Vagina (tissue), 2 donors: ENCODE results near the gene PATJ. TPM values are rescaled to one million over a fixed set of nuclear protein-coding genes. Genes with fewer than 3 reads are reported as not detected.
A peak's percentile ranks its signal among the peaks of the same experiment; 100 is the strongest.

Experiments used
- DNase-seq, 2 donors: peaks; one replicate each; pipeline ENCODE4 v3.0.0-alpha.2; 2017; ENCODE audit errors: extremely low spot score in 2 of 2
- H3K27ac ChIP-seq: fragments of 200-600 bp; sonication (generic); one replicate; pipeline ENCODE4 v1.5.1; 2019
- H3K27me3 ChIP-seq: fragments of 200-600 bp; sonication (generic); one replicate; pipeline ENCODE4 v1.5.1; 2019
- H3K36me3 ChIP-seq, 2 donors: fragments of 200-600 bp; sonication (generic); one replicate each; pipeline ENCODE4 v1.5.1; 2017 to 2019
- H3K4me1 ChIP-seq: fragments of 200-600 bp; sonication (generic); one replicate; pipeline ENCODE4 v1.5.1; 2019
- H3K4me3 ChIP-seq, 2 donors: fragments of 200-600 bp; sonication (generic); 1 replicate in 1 of 2; 2 replicates in 1 of 2; pipeline ENCODE4 v1.5.1; 2016 to 2019
- H3K9me3 ChIP-seq: fragments of 200-600 bp; sonication (generic); one replicate; pipeline ENCODE4 v1.5.1; 2019
- CTCF ChIP-seq, 3 experiments: fragments of 450-650 bp in 2 of 3; fragments of 200-600 bp in 1 of 3; sonication (generic) in 1 of 3; IDR thresholded peaks; one replicate each; pipeline ENCODE4 v1.5.1; 2017 to 2019; ENCODE audit warnings: antibody characterized with exemption in 3 of 3, mild to moderate bottlenecking in 2 of 3, moderate library complexity in 2 of 3
- POLR2A ChIP-seq, 2 donors: fragments of 450-650 bp; IDR thresholded peaks; one replicate each; pipeline ENCODE4 v1.6.1; 2017; ENCODE audit warnings: antibody characterized with exemption in 2 of 2, mild to moderate bottlenecking in 2 of 2, moderate library complexity in 2 of 2
- POLR2AphosphoS5 ChIP-seq, 2 donors: sonication (generic); formaldehyde crosslinking; IDR thresholded peaks; one replicate each; pipeline ENCODE4 v1.9.0; 2017; ENCODE audit warnings: antibody characterized with exemption in 2 of 2, mild to moderate bottlenecking in 2 of 2, low read depth in 1 of 2; ENCODE audit not compliant: insufficient read depth in 1 of 2
- intact Hi-C: fragments of 100-400 bp; cut with DNase I; formaldehyde crosslinking; loops from one replicate; pipeline ENCODE4 v1.15.1; 2023
- total RNA-seq: library from RNA; depleted of rRNA; stranded (reverse); fragments of >200 nt; gene quantifications from one replicate; pipeline ENCODE4 v1.2.3, GENCODE V29; 2016

The PATJ gene
- total RNA-seq, 1 donor from 2014 or later = 83.2 TPM

GRCh38 chr1:62071695-62072094, 329.4 kb downstream of the PATJ start:
- H3K27me3 ChIP-seq = no peaks in the 10 kb centered on the region
- no peak overlapping the region for H3K4me3 ChIP-seq
- no peak for DNase-seq
- H3K36me3 ChIP-seq = no peaks in the 10 kb centered on the region
- intact Hi-C loops = no loop called here
- TF ChIP-seq CTCF (IDR thresholded peaks at IDR 0.05) = no peak
- no peak for TF ChIP-seq POLR2AphosphoS5 (IDR thresholded peaks at IDR 0.05; ENCODE audit: insufficient read depth in 1 of 2, low read depth in 1 of 2)
- no peak for TF ChIP-seq POLR2A (IDR thresholded peaks at IDR 0.05)
- no peak overlapping the region for H3K27ac ChIP-seq
- peaks cover 9% of the 10 kb centered on the region for H3K4me1 ChIP-seq
- H3K9me3 ChIP-seq = no peaks in the 10 kb centered on the region

GRCh38 chr1:62076286-62076685, 334.0 kb downstream of the PATJ start:
- DNase-seq = no peak
- no peaks in the 10 kb centered on the region for H3K4me1 ChIP-seq
- no peak for TF ChIP-seq POLR2A (IDR thresholded peaks at IDR 0.05)
- intact Hi-C loops = no loop called here
- no peak overlapping the region for H3K27ac ChIP-seq
- no peaks in the 10 kb centered on the region for H3K9me3 ChIP-seq
- H3K4me3 ChIP-seq = no peak overlapping the region
- H3K36me3 ChIP-seq = peaks cover 0 to 7% of the 10 kb centered on the region in 2 donors
- no peaks in the 10 kb centered on the region for H3K27me3 ChIP-seq

- no peak for DNase-seq
- H3K27me3 ChIP-seq = no peaks in the 10 kb centered on the region
- H3K36me3 ChIP-seq = peaks cover 0 to 7% of the 10 kb centered on the region in 2 donors
- no peak overlapping the region for H3K27ac ChIP-seq
- intact Hi-C loops = no loop called here
- no peaks in the 10 kb centered on the region for H3K9me3 ChIP-seq
- no peak overlapping the region for H3K4me3 ChIP-seq
- no peaks in the 10 kb centered on the region for H3K4me1 ChIP-seq
- TF ChIP-seq CTCF (IDR thresholded peaks at IDR 0.05) = no peak
- TF ChIP-seq POLR2AphosphoS5 (IDR thresholded peaks at IDR 0.05; ENCODE audit: insufficient read depth in 1 of 2, low read depth in 1 of 2) = no peak
- no peak for TF ChIP-seq POLR2A (IDR thresholded peaks at IDR 0.05)
Measured at GRCh38 chr1:62077821-62078220, 335.5 kb downstream of the PATJ start.

GRCh38 chr1:62082456-62083363, 340.4 kb downstream of the PATJ start:
- intact Hi-C loops = loop anchor here (10.0 kb wide), 1 partner anchor 52 kb away; no protein-coding TSS in a partner anchor

GRCh38 chr1:62084310-62084890, 342.1 kb downstream of the PATJ start:
- TF ChIP-seq CTCF (IDR thresholded peaks at IDR 0.05) (no peak), POLR2A (IDR thresholded peaks at IDR 0.05) (no peak), POLR2AphosphoS5 (IDR thresholded peaks at IDR 0.05; ENCODE audit: insufficient read depth in 1 of 2, low read depth in 1 of 2) (no peak)
- Histone ChIP-seq H3K9me3 (no peaks in the 10 kb centered on the region), H3K36me3 (peaks cover 0 to 11% of the 10 kb centered on the region in 2 donors), H3K27ac (no peak overlapping the region), H3K4me3 (no peak overlapping the region), H3K4me1 (no peaks in the 10 kb centered on the region), H3K27me3 (no peaks in the 10 kb centered on the region)
- no peak for DNase-seq
- intact Hi-C loops = loop anchor here (10.0 kb wide), 1 partner anchor 50 kb away; no protein-coding TSS in a partner anchor

More at GRCh38 chr1:62082456-62083363, 340.4 kb downstream of the PATJ start:
- no peak overlapping the region for H3K27ac ChIP-seq
- H3K36me3 ChIP-seq = peaks cover 0 to 11% of the 10 kb centered on the region in 2 donors
- TF ChIP-seq CTCF (IDR thresholded peaks at IDR 0.05) (peak; percentile 15 to 62 (median 62)), POLR2AphosphoS5 (IDR thresholded peaks at IDR 0.05; ENCODE audit: insufficient read depth in 1 of 2, low read depth in 1 of 2) (no peak), POLR2A (IDR thresholded peaks at IDR 0.05) (no peak)
- no peak for DNase-seq
- no peak overlapping the region for H3K4me3 ChIP-seq
- H3K27me3 ChIP-seq = no peaks in the 10 kb centered on the region
- no peaks in the 10 kb centered on the region for H3K9me3 ChIP-seq
- H3K4me1 ChIP-seq = no peaks in the 10 kb centered on the region
